Trophoblast cell (in vitro differentiated cells and primary cell): Measurements from ENCODE around the gene MAPK12.

Experiments used
- DNase-seq, 2 donors: peaks; one replicate each; pipeline ENCODE4 v3.0.0-alpha.2; 2016
- H2AFZ ChIP-seq: 2 replicates; pipeline ENCODE4 v1.6.1; 2013; ENCODE audit warnings: low read length, moderate library complexity, mild to moderate bottlenecking; ENCODE audit not compliant: insufficient read depth, poor library complexity
- H2AK5ac ChIP-seq: 2 replicates; pipeline ENCODE4 v1.6.1; 2013; ENCODE audit warnings: mild to moderate bottlenecking, low read length
- H2BK120ac ChIP-seq: 2 replicates; pipeline ENCODE4 v1.6.1; 2013; ENCODE audit warnings: low read length, mild to moderate bottlenecking, moderate library complexity; ENCODE audit not compliant: insufficient read depth, poor library complexity
- H2BK12ac ChIP-seq: 2 replicates; pipeline ENCODE4 v1.6.1; 2013; ENCODE audit warnings: mild to moderate bottlenecking, low read length, moderate library complexity
- H2BK5ac ChIP-seq: 2 replicates; pipeline ENCODE4 v1.6.1; 2013; ENCODE audit warnings: low read length, low read depth, moderate library complexity, mild to moderate bottlenecking; ENCODE audit not compliant: poor library complexity
- H3K14ac ChIP-seq: 2 replicates; pipeline ENCODE4 v1.6.1; 2013; ENCODE audit warnings: mild to moderate bottlenecking, low read length
- H3K18ac ChIP-seq: 2 replicates; pipeline ENCODE4 v1.6.1; 2013; ENCODE audit warnings: mild to moderate bottlenecking, low read length
- H3K23ac ChIP-seq: 2 replicates; pipeline ENCODE4 v1.6.1; 2013; ENCODE audit warnings: low read length
- H3K27ac ChIP-seq: 2 replicates; pipeline ENCODE4 v1.5.1; 2013; ENCODE audit warnings: low read depth, mild to moderate bottlenecking, inconsistent platforms, low read length, moderate library complexity
- H3K27me3 ChIP-seq: 2 replicates; pipeline ENCODE4 v1.6.1; 2013; ENCODE audit warnings: inconsistent platforms, mild to moderate bottlenecking, low read length, moderate library complexity; ENCODE audit not compliant: insufficient read depth
- H3K36me3 ChIP-seq, 2 experiments: 1 replicate in 1 of 2; 2 replicates in 1 of 2; pipeline ENCODE4 v1.6.1; 2013; ENCODE audit warnings: low read length in 2 of 2, mild to moderate bottlenecking in 2 of 2, moderate library complexity in 1 of 2; ENCODE audit not compliant: insufficient read depth in 2 of 2, control insufficient read depth in 1 of 2
- H3K4ac ChIP-seq: 2 replicates; pipeline ENCODE4 v1.6.1; 2013; ENCODE audit warnings: low read depth, mild to moderate bottlenecking, low read length, moderate library complexity
- H3K4me1 ChIP-seq, 2 experiments: 1 replicate in 1 of 2; 2 replicates in 1 of 2; pipeline ENCODE4 v1.6.1; 2013; ENCODE audit warnings: low read length in 2 of 2, mild to moderate bottlenecking in 2 of 2, moderate library complexity in 1 of 2; ENCODE audit not compliant: insufficient read depth in 2 of 2, control insufficient read depth in 1 of 2
- H3K4me2 ChIP-seq: 2 replicates; pipeline ENCODE4 v1.6.1; 2013; ENCODE audit warnings: inconsistent platforms, mild to moderate bottlenecking, low read length, moderate library complexity
- H3K4me3 ChIP-seq: 2 replicates; pipeline ENCODE4 v1.5.1; 2013; ENCODE audit warnings: mild to moderate bottlenecking, low read depth, low read length, inconsistent platforms
- H3K79me1 ChIP-seq: one replicate; pipeline ENCODE4 v1.6.1; 2013; ENCODE audit warnings: low read length
- H3K79me2 ChIP-seq: 2 replicates; pipeline ENCODE4 v1.6.1; 2013; ENCODE audit warnings: low read length, mild to moderate bottlenecking; ENCODE audit not compliant: control insufficient read depth, insufficient read depth, poor library complexity
- H3K9ac ChIP-seq: 2 replicates; pipeline ENCODE4 v1.6.1; 2013; ENCODE audit warnings: mild to moderate bottlenecking, low read length
- H3K9me3 ChIP-seq: 2 replicates; pipeline ENCODE4 v1.6.1; 2013; ENCODE audit warnings: low read depth, mild to moderate bottlenecking, control low read depth, inconsistent platforms, low read length; ENCODE audit not compliant: insufficient read depth
- H4K12ac ChIP-seq: 2 replicates; pipeline ENCODE4 v1.6.1; 2013; ENCODE audit warnings: low read depth, mild to moderate bottlenecking, low read length, moderate library complexity
- H4K8ac ChIP-seq: 2 replicates; pipeline ENCODE4 v1.6.1; 2013; ENCODE audit warnings: low read depth, mild to moderate bottlenecking, low read length, moderate library complexity
- H4K91ac ChIP-seq: one replicate; pipeline ENCODE4 v1.6.1; 2013; ENCODE audit warnings: low read depth, mild to moderate bottlenecking, low read length, moderate library complexity
- WGBS: extraction: QIAGEN DNeasy Blood & Tissue Kit; methylation state at CpG from one replicate; pipeline ENCODE4 v1.1.7; 2013; ENCODE audit warnings: missing lambda C conversion rate; ENCODE audit not compliant: insufficient read length, insufficient coverage; ENCODE audit errors: extremely low coverage; 5-methylcytosine and 5-hydroxymethylcytosine counted together

Gene MAPK12

GRCh38 chr22:50271519-50271970 lies 10.1 kb upstream of the MAPK12 start:
- Histone ChIP-seq H3K14ac (no peak overlapping the region), H3K4me3 (no peak overlapping the region), H3K23ac (no peak overlapping the region), H3K9me3 (peaks cover 17% of the 10 kb centered on the region), H2BK120ac (no peak overlapping the region), H4K8ac (no peak overlapping the region), H2AFZ (no peak overlapping the region), H4K91ac (no peak overlapping the region), H2BK5ac (no peak overlapping the region), H3K9ac (no peak overlapping the region), H3K4me1 (peaks cover 10 to 20% of the 10 kb centered on the region in 2 experiments), H3K27ac (no peak overlapping the region), H2BK12ac (no peak overlapping the region), H3K4ac (no peak overlapping the region), H3K79me2 (no peaks in the 10 kb centered on the region), H2AK5ac (no peak overlapping the region), H3K4me2 (peak overlapping the region; percentile 62), H3K79me1 (no peaks in the 10 kb centered on the region), H3K36me3 (peaks cover 21 to 24% of the 10 kb centered on the region in 2 experiments), H4K12ac (no peak overlapping the region), H3K27me3 (peaks cover 36% of the 10 kb centered on the region), H3K18ac (no peak overlapping the region)
- peak; percentile 64 to 68 for DNase-seq
- WGBS: no CpG with 5 or more reads among the region's 45 CpGs

GRCh38 chr22:50270666-50271394 lies 9.3 kb upstream of the MAPK12 start:
- no peak overlapping the region for H4K91ac ChIP-seq
- peaks cover 14 to 17% of the 10 kb centered on the region in 2 experiments for H3K36me3 ChIP-seq
- DNase-seq: peak; percentile 48 to 66
- H3K4me3 ChIP-seq: no peak overlapping the region
- no peaks in the 10 kb centered on the region for H3K79me2 ChIP-seq
- peaks cover 10 to 17% of the 10 kb centered on the region in 2 experiments for H3K4me1 ChIP-seq
- no peaks in the 10 kb centered on the region for H3K79me1 ChIP-seq
- H4K12ac ChIP-seq: no peak overlapping the region
- H2AK5ac ChIP-seq: no peak overlapping the region
- no peak overlapping the region for H3K9ac ChIP-seq
- H3K14ac ChIP-seq: no peak overlapping the region
- peak overlapping the region; percentile 62 for H3K4me2 ChIP-seq
- no peak overlapping the region for H2BK5ac ChIP-seq
- H3K9me3 ChIP-seq: peaks cover 17% of the 10 kb centered on the region
- no peak overlapping the region for H2BK12ac ChIP-seq
- no CpG with 5 or more reads among the region's 53 CpGs for WGBS
- H2AFZ ChIP-seq: no peak overlapping the region
- H3K27me3 ChIP-seq: peaks cover 36% of the 10 kb centered on the region
- no peak overlapping the region for H3K27ac ChIP-seq
- H2BK120ac ChIP-seq: no peak overlapping the region
- H3K18ac ChIP-seq: no peak overlapping the region
- no peak overlapping the region for H3K23ac ChIP-seq
- no peak overlapping the region for H4K8ac ChIP-seq
- no peak overlapping the region for H3K4ac ChIP-seq

- Histone ChIP-seq H4K12ac (no peak within 1 kb of the TSS), H3K79me2 (no peaks in the 10 kb centered on the region), H2BK120ac (no peak within 1 kb of the TSS), H4K91ac (no peak within 1 kb of the TSS), H3K14ac (no peak within 1 kb of the TSS), H2AK5ac (no peak within 1 kb of the TSS), H3K27me3 (peaks cover 36% of the 10 kb centered on the region), H3K79me1 (no peaks in the 10 kb centered on the region), H2AFZ (no peak within 1 kb of the TSS), H3K4me2 (peak within 1 kb of the TSS; percentile 62), H3K4ac (no peak within 1 kb of the TSS), H3K27ac (no peak within 1 kb of the TSS), H3K23ac (no peak within 1 kb of the TSS), H3K36me3 (peaks cover 8 to 10% of the 10 kb centered on the region in 2 experiments), H2BK5ac (no peak within 1 kb of the TSS), H3K4me3 (no peak within 1 kb of the TSS), H3K18ac (no peak within 1 kb of the TSS), H3K9ac (no peak within 1 kb of the TSS), H3K4me1 (peaks cover 10 to 11% of the 10 kb centered on the region in 2 experiments), H3K9me3 (peaks cover 16% of the 10 kb centered on the region), H4K8ac (no peak within 1 kb of the TSS), H2BK12ac (no peak within 1 kb of the TSS)
- no peak for DNase-seq
- no CpG with 5 or more reads among the region's 92 CpGs for WGBS
Observed at GRCh38 chr22:50269970-50270665, 8.6 kb upstream of the MAPK12 start, which contains the start of gene MAPK11. TSS of gene MAPK11 (minus strand) at chr22:50270380. CDS start at chr22:50270292, 88 bp downstream.

GRCh38 chr22:50269573-50269969 lies 8.1 kb upstream of the MAPK12 start:
- Histone ChIP-seq H3K9ac (no peak overlapping the region), H2BK120ac (no peak overlapping the region), H3K4ac (no peak overlapping the region), H2AFZ (no peak overlapping the region), H3K4me3 (no peak overlapping the region), H3K27me3 (peaks cover 36% of the 10 kb centered on the region), H3K79me1 (no peaks in the 10 kb centered on the region), H3K18ac (no peak overlapping the region), H3K9me3 (peaks cover 16% of the 10 kb centered on the region), H2AK5ac (no peak overlapping the region), H3K23ac (no peak overlapping the region), H3K14ac (no peak overlapping the region), H2BK5ac (no peak overlapping the region), H4K12ac (no peak overlapping the region), H4K8ac (no peak overlapping the region), H3K4me1 (peaks cover 6 to 9% of the 10 kb centered on the region in 2 experiments), H3K4me2 (peak overlapping the region; percentile 42), H3K79me2 (no peaks in the 10 kb centered on the region), H2BK12ac (no peak overlapping the region), H3K27ac (no peak overlapping the region), H3K36me3 (peaks cover 4 to 6% of the 10 kb centered on the region in 2 experiments), H4K91ac (no peak overlapping the region)
- DNase-seq: no peak
- WGBS: no CpG with 5 or more reads among the region's 18 CpGs
